22Rv1 (cell line): Measurements from ENCODE around the gene BRCA1.
"Not testable (repeated sequence)": the region's sequence is repeated elsewhere in the genome, so short reads cannot be mapped to it uniquely, and the experiment has no call there.

Source experiments
- H3K27ac ChIP-seq: fragments of 450-650 bp; 2 replicates; pipeline ENCODE4 v1.5.1; 2017
- ZFX ChIP-seq: fragments of 450-650 bp; IDR thresholded peaks from 2 replicates; pipeline ENCODE4 v1.6.1; 2017; ENCODE audit warnings: antibody characterized with exemption, borderline replicate concordance
- TF ChIP-seq, protein P1 (sequence below): fragments of 450-650 bp; IDR thresholded peaks from 2 replicates; pipeline ENCODE4 v1.5.1; 2017; ENCODE audit warnings: mild to moderate bottlenecking

BRCA1 gene

DNA sequence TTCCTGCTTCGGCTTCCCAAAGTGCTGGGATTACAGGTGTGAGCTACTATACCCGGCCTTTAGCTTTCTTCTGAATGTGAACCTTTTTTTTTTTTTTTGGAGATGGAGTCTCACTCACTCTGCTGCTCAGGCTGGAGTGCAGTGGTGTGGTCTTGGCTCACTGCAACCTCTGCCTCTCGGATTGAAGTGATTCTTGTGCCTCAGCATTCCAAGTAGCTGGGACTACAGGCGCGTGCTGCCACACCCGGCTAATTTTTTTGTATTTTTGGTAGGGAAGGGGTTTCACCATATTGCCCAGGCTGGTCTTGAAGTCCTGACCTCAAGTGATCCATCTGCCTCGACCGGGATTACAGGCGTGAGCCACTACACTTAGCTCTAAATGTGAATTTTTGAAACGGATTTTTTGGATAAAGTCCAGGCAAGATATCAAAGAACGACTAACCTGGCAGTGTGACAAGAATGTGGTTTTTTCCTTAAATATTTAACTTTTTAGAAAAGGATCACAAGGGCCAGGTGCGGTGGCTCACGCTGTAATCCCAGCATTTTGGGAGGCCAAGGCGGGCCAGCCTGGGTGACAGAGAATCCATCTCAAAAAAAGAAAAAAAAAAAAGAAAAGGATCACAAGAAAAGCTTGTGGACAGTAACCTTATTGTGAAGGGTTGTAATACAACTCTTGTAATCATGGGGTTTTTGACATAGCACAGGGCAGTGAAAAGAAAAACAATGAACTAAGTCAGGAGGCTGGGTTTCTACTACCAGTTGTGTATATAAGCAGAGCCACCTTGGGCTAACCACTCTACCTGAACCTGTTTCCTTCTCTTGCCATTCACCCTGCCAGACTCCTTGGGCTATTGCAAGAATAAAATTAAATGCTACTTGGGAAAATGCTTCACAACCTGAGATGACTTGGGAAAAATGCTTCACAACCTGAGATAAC is 6.2 kb downstream of the BRCA1 start:
- no peak for TF ChIP-seq ZFX
- TF ChIP-seq, protein P1, sequence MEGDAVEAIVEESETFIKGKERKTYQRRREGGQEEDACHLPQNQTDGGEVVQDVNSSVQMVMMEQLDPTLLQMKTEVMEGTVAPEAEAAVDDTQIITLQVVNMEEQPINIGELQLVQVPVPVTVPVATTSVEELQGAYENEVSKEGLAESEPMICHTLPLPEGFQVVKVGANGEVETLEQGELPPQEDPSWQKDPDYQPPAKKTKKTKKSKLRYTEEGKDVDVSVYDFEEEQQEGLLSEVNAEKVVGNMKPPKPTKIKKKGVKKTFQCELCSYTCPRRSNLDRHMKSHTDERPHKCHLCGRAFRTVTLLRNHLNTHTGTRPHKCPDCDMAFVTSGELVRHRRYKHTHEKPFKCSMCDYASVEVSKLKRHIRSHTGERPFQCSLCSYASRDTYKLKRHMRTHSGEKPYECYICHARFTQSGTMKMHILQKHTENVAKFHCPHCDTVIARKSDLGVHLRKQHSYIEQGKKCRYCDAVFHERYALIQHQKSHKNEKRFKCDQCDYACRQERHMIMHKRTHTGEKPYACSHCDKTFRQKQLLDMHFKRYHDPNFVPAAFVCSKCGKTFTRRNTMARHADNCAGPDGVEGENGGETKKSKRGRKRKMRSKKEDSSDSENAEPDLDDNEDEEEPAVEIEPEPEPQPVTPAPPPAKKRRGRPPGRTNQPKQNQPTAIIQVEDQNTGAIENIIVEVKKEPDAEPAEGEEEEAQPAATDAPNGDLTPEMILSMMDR = no peak
- no peak overlapping the region for H3K27ac ChIP-seq

- peak overlapping the region; percentile 70 for H3K27ac ChIP-seq
- TF ChIP-seq, protein P1 = no peak
- no peak for TF ChIP-seq ZFX
These were observed 11.0 kb downstream of the BRCA1 start for GRCh38 chr17:43114151-43114552.

DNA sequence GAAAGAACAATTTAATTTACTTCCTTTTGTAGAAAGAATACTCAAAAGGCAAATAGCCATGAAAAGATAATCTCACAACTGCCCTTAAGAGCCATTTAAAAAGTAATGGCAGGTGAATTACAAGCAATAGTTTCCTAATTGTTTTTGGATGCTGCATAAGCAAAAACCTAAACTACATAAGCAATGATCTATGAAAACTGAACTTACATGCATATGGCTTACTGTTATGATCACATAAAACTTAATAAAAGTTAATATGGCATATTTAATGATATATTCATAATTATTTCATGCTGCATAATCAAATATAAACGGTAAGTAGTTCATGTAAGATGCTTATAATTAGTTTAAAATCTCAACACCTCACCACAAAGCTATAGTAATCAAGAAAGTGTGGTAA is 18.6 kb downstream of the BRCA1 start:
- TF ChIP-seq ZFX = no peak
- TF ChIP-seq, protein P1 = no peak
- H3K27ac ChIP-seq = no peak overlapping the region

GRCh38 chr17:43105146-43105545 is 20.0 kb downstream of the BRCA1 start:
- no peak overlapping the region for H3K27ac ChIP-seq
- no peak for TF ChIP-seq ZFX
- TF ChIP-seq, protein P1 = no peak

GRCh38 chr17:43104665-43105064 is 20.5 kb downstream of the BRCA1 start:
- no peak overlapping the region for H3K27ac ChIP-seq
- TF ChIP-seq, protein P1 = no peak
- TF ChIP-seq ZFX = no peak

DNA sequence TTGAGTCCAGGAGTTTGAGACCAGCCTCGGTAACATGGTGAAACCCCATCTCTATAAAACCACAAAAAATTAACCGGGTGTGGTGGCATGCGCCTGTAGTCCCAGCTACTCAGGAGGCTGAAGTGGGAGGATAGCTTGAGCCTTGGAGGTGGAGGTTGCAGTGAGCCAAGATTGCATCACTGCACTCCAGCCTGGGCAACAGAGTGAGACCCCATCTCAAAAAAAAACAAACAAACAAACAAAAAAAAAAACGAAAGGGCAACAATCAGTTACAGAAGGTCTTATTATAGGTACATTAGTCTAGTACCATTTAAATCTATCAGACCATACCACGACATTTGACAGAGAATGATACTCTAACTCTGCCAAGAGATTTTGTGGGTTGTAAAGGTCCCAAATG is 29.8 kb downstream of the BRCA1 start:
- not testable (repeated sequence) for H3K27ac ChIP-seq

GRCh38 chr17:43094129-43094835 is 30.9 kb downstream of the BRCA1 start:
- no peak overlapping the region for H3K27ac ChIP-seq
- no peak for TF ChIP-seq ZFX
- TF ChIP-seq, protein P1 = no peak
